Skeletal muscle satellite cell (primary cell): ENCODE results near the gene CCNY.

Experiments
- H3K27me3 ChIP-seq: 2 replicates; pipeline ENCODE4 v1.7.0; 2013; ENCODE audit warnings: low read length; ENCODE audit not compliant: control insufficient read depth, insufficient read depth
- H3K36me3 ChIP-seq: 2 replicates; pipeline ENCODE4 v1.7.0; 2013; ENCODE audit warnings: mild to moderate bottlenecking, control low read depth, low read length; ENCODE audit not compliant: insufficient read depth
- H3K4me1 ChIP-seq: 2 replicates; pipeline ENCODE4 v1.7.0; 2013; ENCODE audit warnings: low read length; ENCODE audit not compliant: control insufficient read depth, insufficient read depth
- H3K4me2 ChIP-seq: 2 replicates; pipeline ENCODE4 v1.7.0; 2013; ENCODE audit warnings: mild to moderate bottlenecking, low read length
- H3K4me3 ChIP-seq: 2 replicates; pipeline ENCODE4 v1.7.0; 2013; ENCODE audit warnings: low read length
- H3K9ac ChIP-seq: 2 replicates; pipeline ENCODE4 v1.7.0; 2013; ENCODE audit warnings: mild to moderate bottlenecking, low read depth, low read length, moderate library complexity
- H3K9me3 ChIP-seq: replicated peaks from 2 replicates; pipeline ENCODE4 v1.7.0; 2013; ENCODE audit warnings: mild to moderate bottlenecking, control low read depth, low read length

CCNY gene

DNA sequence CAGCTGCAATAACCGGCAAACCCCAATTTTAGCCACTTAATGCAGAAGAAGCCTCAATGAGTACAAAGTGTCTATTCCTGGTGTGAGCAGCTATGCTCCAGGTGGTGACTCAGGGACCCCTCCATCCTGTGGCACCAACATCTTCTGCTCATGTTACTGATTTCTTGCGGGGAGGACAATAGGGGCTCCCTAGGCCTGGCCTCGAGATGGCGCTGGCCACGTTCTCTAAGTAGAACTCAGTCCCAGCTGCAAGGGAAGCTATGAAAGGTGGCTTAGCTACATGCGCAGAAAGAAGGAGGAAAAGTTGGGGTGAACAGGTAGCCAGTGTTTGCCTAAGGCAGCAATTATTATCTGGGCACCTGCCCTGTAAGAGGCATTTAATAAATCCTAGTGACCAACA lies 275.4 kb downstream of the CCNY start:
- H3K9ac ChIP-seq = no peak overlapping the region
- no peaks in the 10 kb centered on the region for H3K36me3 ChIP-seq
- no peak overlapping the region for H3K4me3 ChIP-seq
- H3K9me3 ChIP-seq = no peaks in the 10 kb centered on the region
- H3K4me1 ChIP-seq = peaks cover 8% of the 10 kb centered on the region
- H3K27me3 ChIP-seq = peaks cover 69% of the 10 kb centered on the region
- H3K4me2 ChIP-seq = no peak overlapping the region

DNA sequence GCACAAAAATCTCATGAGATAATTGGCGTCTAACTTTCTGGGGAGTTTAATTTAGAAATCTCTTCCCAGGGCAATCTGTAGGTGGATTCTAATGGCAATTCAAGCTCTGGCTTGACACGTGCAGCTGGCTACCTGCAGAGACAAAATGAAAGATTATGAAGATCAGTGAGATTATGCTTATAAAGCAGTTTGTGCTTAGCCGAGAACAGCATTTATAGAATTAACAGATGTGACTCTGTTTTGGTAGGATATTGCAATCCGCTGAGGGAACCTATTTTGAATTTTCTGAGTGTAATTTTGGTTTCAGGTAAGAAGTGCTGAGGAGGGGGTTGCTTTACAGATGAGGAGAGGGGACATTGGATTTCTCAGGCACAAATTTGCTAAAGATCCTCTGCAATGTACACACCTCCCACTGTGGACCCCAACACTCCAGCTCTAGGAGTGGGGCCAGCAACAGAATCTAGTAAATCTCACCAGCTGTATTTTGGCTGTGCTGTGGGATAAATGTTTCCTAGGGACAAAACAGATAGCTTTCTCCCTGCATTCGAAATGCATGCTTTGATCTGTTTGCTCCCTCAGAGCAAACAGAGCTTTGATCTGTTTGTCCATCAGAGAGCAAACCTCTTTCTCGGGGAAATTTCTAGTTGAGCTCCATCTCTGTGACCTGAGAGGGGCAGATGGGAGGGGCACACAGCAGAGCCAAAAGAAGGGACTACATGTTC lies 276.2 kb downstream of the CCNY start:
- no peak overlapping the region for H3K4me2 ChIP-seq
- no peaks in the 10 kb centered on the region for H3K9me3 ChIP-seq
- peaks cover 63% of the 10 kb centered on the region for H3K27me3 ChIP-seq
- H3K9ac ChIP-seq = no peak overlapping the region
- peaks cover under 1% of the 10 kb centered on the region for H3K4me1 ChIP-seq
- no peaks in the 10 kb centered on the region for H3K36me3 ChIP-seq
- no peak overlapping the region for H3K4me3 ChIP-seq

DNA sequence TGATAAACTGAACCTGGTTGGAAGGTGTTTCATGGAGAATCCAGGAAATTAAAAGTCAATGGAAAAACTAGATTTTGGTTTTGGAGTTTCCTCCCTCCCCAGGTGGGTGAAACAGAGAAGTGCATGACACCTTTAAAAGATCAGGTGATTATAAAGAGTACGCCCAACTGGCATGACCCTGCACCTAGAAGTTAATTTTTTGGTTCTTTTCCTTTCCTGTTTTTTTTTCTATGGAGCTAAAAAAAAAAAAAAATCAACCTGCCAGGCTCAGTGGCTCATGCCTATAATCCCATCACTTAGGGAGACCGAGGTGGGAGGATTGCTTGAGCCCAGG lies 276.8 kb downstream of the CCNY start:
- Histone ChIP-seq H3K36me3 (no peaks in the 10 kb centered on the region), H3K9me3 (no peaks in the 10 kb centered on the region), H3K4me1 (no peaks in the 10 kb centered on the region), H3K9ac (no peak overlapping the region), H3K27me3 (peaks cover 59% of the 10 kb centered on the region), H3K4me3 (no peak overlapping the region), H3K4me2 (no peak overlapping the region)

DNA sequence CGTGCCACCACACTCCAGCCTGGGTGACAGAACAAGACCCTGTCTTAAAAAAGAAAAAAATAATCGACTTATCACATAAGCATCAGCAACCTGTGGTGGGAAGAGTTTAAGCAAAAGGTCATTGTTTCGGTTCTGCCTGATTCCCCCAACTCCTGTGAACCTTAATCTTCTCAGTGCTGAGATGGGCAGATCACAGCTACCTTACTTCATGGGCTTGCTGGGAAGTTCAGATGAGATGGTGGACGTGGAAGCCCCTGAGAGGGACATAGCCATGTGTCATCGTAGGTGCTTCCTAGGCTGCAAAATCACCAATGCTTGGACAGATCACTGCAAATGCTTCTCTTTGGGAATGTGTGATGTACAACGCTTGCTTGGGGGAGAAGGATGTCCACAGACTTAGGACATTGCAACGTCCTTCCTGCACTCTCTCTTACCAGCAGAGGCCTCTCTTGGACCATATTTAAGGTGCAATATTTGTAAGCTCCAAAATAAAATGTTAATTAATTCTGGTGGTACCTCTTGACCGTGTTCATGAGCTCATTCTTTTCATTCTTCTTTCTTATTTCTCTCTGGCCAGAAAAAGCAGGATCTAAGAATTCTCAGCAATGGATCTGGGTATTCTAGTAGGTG lies 277.4 kb downstream of the CCNY start:
- H3K4me1 ChIP-seq = no peaks in the 10 kb centered on the region
- H3K36me3 ChIP-seq = no peaks in the 10 kb centered on the region
- no peak overlapping the region for H3K4me3 ChIP-seq
- no peak overlapping the region for H3K4me2 ChIP-seq
- peaks cover 53% of the 10 kb centered on the region for H3K27me3 ChIP-seq
- no peak overlapping the region for H3K9ac ChIP-seq
- H3K9me3 ChIP-seq = no peaks in the 10 kb centered on the region

DNA sequence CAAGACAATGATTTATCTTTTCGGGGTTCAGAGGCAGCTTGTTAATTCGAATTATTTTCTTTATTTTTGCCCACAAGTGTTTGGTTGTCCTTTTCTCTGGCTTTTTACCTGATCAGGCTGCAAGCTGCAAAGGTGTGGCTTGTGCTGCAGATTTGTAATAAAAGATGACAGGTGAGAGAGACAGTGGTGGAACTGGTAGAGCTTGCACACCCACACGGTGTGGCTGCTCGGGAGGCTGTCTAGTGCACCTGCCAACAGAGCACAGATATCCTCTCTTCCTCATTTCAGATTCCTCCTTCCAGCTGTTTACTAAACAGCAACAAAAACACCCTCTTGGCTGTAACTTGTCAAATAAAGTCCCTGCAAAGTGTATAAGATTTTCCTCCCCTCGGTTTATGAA lies 278.0 kb downstream of the CCNY start:
- H3K4me2 ChIP-seq = no peak overlapping the region
- no peaks in the 10 kb centered on the region for H3K36me3 ChIP-seq
- H3K9me3 ChIP-seq = no peaks in the 10 kb centered on the region
- no peak overlapping the region for H3K9ac ChIP-seq
- no peaks in the 10 kb centered on the region for H3K4me1 ChIP-seq
- H3K27me3 ChIP-seq = peaks cover 50% of the 10 kb centered on the region
- H3K4me3 ChIP-seq = no peak overlapping the region
